Liver (tissue), 9 donors: Measurements from ENCODE around the gene DPEP2. TPM values are rescaled to one million over a fixed set of nuclear protein-coding genes. Genes with fewer than 3 reads are reported as not detected.

Experiments
- DNase-seq: peaks from one replicate; pipeline ENCODE4 v3.0.0-alpha.2; 2017; ENCODE audit warnings: low spot score
- H3K27ac ChIP-seq, 2 donors: one replicate each; pipeline ENCODE4 v1.7.0; 2013; ENCODE audit warnings: inconsistent platforms in 2 of 2, low read length in 2 of 2, control low read depth in 1 of 2, low read depth in 1 of 2, mild to moderate bottlenecking in 1 of 2
- H3K27me3 ChIP-seq, 4 donors: one replicate each; pipeline versions ENCODE4 v1.6.1 to v1.7.0; 2013; ENCODE audit warnings: low read length in 3 of 4, inconsistent platforms in 1 of 4, mild to moderate bottlenecking in 1 of 4, moderate library complexity in 1 of 4; ENCODE audit not compliant: control insufficient read depth in 4 of 4, insufficient read depth in 4 of 4
- H3K36me3 ChIP-seq, 4 donors: one replicate each; pipeline versions ENCODE4 v1.6.1 to v1.7.0; 2013; ENCODE audit warnings: low read length in 3 of 4, mild to moderate bottlenecking in 3 of 4, low read depth in 1 of 4, moderate library complexity in 1 of 4; ENCODE audit not compliant: control insufficient read depth in 4 of 4, insufficient read depth in 3 of 4
- H3K4me1 ChIP-seq, 4 donors: one replicate each; pipeline versions ENCODE4 v1.6.1 to v1.7.0; 2013; ENCODE audit warnings: low read length in 3 of 4, mild to moderate bottlenecking in 3 of 4, moderate library complexity in 1 of 4; ENCODE audit not compliant: control insufficient read depth in 4 of 4, insufficient read depth in 4 of 4
- H3K4me3 ChIP-seq, 3 donors: one replicate each; pipeline versions ENCODE4 v1.6.1 to v1.7.0; 2013; ENCODE audit warnings: low read length in 3 of 3, control low read depth in 1 of 3, low read depth in 1 of 3, mild to moderate bottlenecking in 1 of 3
- H3K9ac ChIP-seq, 2 donors: one replicate each; pipeline ENCODE4 v1.7.0; 2013; ENCODE audit warnings: low read length in 2 of 2, mild to moderate bottlenecking in 2 of 2, moderate library complexity in 2 of 2, control low read depth in 1 of 2, low read depth in 1 of 2
- H3K9me3 ChIP-seq, 4 donors: one replicate each; pipeline versions ENCODE4 v1.6.1 to v1.7.0; 2013; ENCODE audit warnings: low read length in 3 of 4; ENCODE audit not compliant: control insufficient read depth in 4 of 4
- EGR1 ChIP-seq, 2 donors: IDR thresholded peaks; 2 replicates each; pipeline ENCODE4 v1.6.1; 2016 to 2018; ENCODE audit warnings: antibody characterized with exemption in 2 of 2, low read depth in 2 of 2
- FOXA1 ChIP-seq: IDR thresholded peaks from 2 replicates; pipeline ENCODE4 v1.6.1; 2016; ENCODE audit warnings: antibody characterized with exemption
- FOXA2 ChIP-seq: IDR thresholded peaks from 2 replicates; pipeline ENCODE4 v1.6.1; 2016; ENCODE audit warnings: antibody characterized with exemption
- GABPA ChIP-seq, 2 donors: IDR thresholded peaks in 1 of 2; conservative IDR thresholded peaks in 1 of 2; 2 replicates each; pipeline ENCODE4 v1.6.1; 2016; ENCODE audit warnings: antibody characterized with exemption in 2 of 2, mild to moderate bottlenecking in 1 of 2, moderate library complexity in 1 of 2
- HNF4A ChIP-seq, 2 donors: conservative IDR thresholded peaks; 2 replicates each; pipeline ENCODE4 v1.6.1; 2016; ENCODE audit warnings: antibody characterized with exemption in 2 of 2, mild to moderate bottlenecking in 2 of 2
- HNF4G ChIP-seq: IDR thresholded peaks from 2 replicates; pipeline ENCODE4 v1.6.1; 2016; ENCODE audit warnings: antibody characterized with exemption
- JUND ChIP-seq, 2 donors: IDR thresholded peaks; 2 replicates each; pipeline ENCODE4 v1.6.1; 2016; ENCODE audit warnings: antibody characterized with exemption in 2 of 2
- NR2F2 ChIP-seq: IDR thresholded peaks from 2 replicates; pipeline ENCODE4 v1.6.1; 2016; ENCODE audit warnings: antibody characterized with exemption
- RAD21 ChIP-seq, 2 donors: IDR thresholded peaks; 2 replicates each; pipeline ENCODE4 v1.6.1; 2016; ENCODE audit warnings: antibody characterized with exemption in 2 of 2, mild to moderate bottlenecking in 2 of 2
- RXRA ChIP-seq, 2 donors: IDR thresholded peaks; 2 replicates each; pipeline ENCODE4 v1.6.1; 2017 to 2018; ENCODE audit warnings: antibody characterized with exemption in 2 of 2, mild to moderate bottlenecking in 1 of 2
- SP1 ChIP-seq: IDR thresholded peaks from 2 replicates; pipeline ENCODE4 v1.6.1; 2018; ENCODE audit warnings: antibody characterized with exemption, mild to moderate bottlenecking
- YY1 ChIP-seq: IDR thresholded peaks from 2 replicates; pipeline ENCODE4 v1.6.1; 2016; ENCODE audit warnings: antibody characterized with exemption, mild to moderate bottlenecking
- WGBS: extraction: QIAGEN DNeasy Blood & Tissue Kit; methylation state at CpG from one replicate; pipeline ENCODE4 v1.1.7; 2013; 5-methylcytosine and 5-hydroxymethylcytosine counted together
- polyA plus RNA-seq, 2 donors: library from polyadenylated mRNA; stranded (reverse) in 1 of 2; unstranded in 1 of 2; fragments of 200-250 nt in 1 of 2; fragments of >200 nt in 1 of 2; fragmentation: Nextera tagmentation in 1 of 2; extraction: Ambion mirVana in 1 of 2; gene quantifications; one replicate each; pipeline versions ENCODE4 v1.2.1 to v1.2.3, GENCODE V29; 2013 to 2015
- total RNA-seq, 2 donors: library from RNA; depleted of rRNA; stranded (reverse); fragments of >200 nt; gene quantifications; one replicate each; pipeline ENCODE4 v1.2.3, GENCODE V29; 2014
- TF ChIP-seq, protein P1 (sequence below): IDR thresholded peaks from 2 replicates; pipeline ENCODE4 v1.6.1; 2016; ENCODE audit warnings: antibody characterized with exemption
- TF ChIP-seq, protein P2 (sequence below): IDR thresholded peaks from 2 replicates; pipeline ENCODE4 v1.6.1; 2016; ENCODE audit warnings: antibody characterized with exemption
- TF ChIP-seq, protein P3 (sequence below): IDR thresholded peaks from 2 replicates; pipeline ENCODE4 v1.6.1; 2016; ENCODE audit warnings: antibody characterized with exemption
- TF ChIP-seq, protein P4 (sequence below): IDR thresholded peaks from 2 replicates; pipeline ENCODE4 v1.6.1; 2016; ENCODE audit warnings: antibody characterized with exemption, mild to moderate bottlenecking
- TF ChIP-seq, protein P5 (sequence below): fragments of 150-350 bp; IDR thresholded peaks from 2 replicates; pipeline ENCODE4 v1.5.1; 2017; ENCODE audit warnings: improper control_type of control experiment, low read depth, low read length; ENCODE audit not compliant: missing input control
- donor health status: healthy.
- donor health status: healthy.
- donor health status: healthy.
- donor health status: healthy.
- donor health status: healthy.

DPEP2 gene
- total and polyA plus RNA-seq, 4 donors, result 1.4 to 2.4 (median 1.9) TPM

DNA sequence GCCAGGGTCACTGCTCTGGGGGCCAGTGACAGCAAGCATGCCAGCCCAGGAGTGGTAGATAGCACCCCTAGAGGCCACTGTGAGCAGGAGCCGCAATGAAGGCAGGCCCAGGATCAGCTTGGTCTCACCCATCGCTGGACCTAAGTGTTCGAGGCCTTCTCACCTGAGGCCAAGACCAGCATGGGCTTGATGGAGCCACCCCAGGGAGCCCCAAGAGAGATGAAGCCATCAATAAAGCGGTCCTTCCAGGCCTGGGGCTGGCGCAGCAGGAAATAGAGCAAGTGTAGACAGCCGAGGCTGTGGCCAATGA lies 57.1 kb downstream of the DPEP2 start (continued):
- peak; percentile 49 to 72 for TF ChIP-seq RAD21 (IDR thresholded peaks at IDR 0.05)
- no peak for TF ChIP-seq GABPA (IDR thresholded peaks at IDR 0.05 in 1 of 2, conservative IDR thresholded peaks at IDR 0.05 in 1 of 2)

DNA sequence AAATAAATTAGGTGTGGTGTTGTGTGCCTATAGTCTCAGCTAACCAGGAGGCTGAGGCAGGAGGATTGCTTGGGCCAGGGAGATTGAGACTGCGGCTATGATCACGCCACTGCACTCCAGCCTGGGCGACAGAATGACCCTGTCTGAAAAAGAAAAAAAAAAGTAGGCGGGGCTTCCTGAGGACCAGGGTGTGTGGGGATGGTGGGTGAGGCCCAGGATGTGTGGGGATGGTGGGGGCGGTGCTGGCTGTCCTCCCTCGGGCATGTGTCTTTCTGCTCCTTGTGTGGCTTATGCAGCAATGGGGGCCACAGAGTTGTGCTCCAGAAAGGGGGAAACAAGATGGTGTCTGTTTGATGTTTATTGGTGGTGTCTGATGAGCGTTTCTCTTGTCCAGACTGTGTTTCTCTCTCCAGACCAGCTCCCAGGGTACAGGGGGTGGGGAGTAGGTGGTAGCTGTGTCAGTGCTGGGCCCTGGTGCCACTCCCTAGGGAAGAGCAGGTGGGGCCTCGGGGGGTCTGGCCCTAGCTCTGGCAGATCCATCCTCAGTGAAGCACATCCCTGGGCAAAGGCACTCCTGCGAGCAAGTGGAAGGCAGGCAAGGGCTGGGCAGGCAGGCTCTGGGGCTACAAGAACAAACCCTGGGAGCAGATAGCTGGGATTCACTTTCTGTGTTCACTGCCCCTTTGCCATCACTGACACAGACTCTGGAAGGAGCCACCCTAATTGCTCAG lies 57.6 kb downstream of the DPEP2 start:
- Histone ChIP-seq H3K9me3 (no peaks in the 10 kb centered on the region), H3K27me3 (no peaks in the 10 kb centered on the region), H3K36me3 (peaks cover 10 to 19% (median 13%) of the 10 kb centered on the region in 4 donors), H3K27ac (no peak overlapping the region), H3K4me3 (no peak overlapping the region), H3K4me1 (peaks cover 14 to 64% (median 44%) of the 10 kb centered on the region in 4 donors), H3K9ac (no peak overlapping the region)
- no peak for DNase-seq
- no peak for TF ChIP-seq JUND (IDR thresholded peaks at IDR 0.05)
- TF ChIP-seq, protein P1, sequence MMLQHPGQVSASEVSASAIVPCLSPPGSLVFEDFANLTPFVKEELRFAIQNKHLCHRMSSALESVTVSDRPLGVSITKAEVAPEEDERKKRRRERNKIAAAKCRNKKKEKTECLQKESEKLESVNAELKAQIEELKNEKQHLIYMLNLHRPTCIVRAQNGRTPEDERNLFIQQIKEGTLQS, result no peak
- no peak for TF ChIP-seq SP1
- no peak for TF ChIP-seq HNF4A (conservative IDR thresholded peaks at IDR 0.05)
- TF ChIP-seq FOXA2, result no peak
- whole genome bisulfite sequencing, result 82% methylated on average over 9 of the region's 9 CpGs

DNA sequence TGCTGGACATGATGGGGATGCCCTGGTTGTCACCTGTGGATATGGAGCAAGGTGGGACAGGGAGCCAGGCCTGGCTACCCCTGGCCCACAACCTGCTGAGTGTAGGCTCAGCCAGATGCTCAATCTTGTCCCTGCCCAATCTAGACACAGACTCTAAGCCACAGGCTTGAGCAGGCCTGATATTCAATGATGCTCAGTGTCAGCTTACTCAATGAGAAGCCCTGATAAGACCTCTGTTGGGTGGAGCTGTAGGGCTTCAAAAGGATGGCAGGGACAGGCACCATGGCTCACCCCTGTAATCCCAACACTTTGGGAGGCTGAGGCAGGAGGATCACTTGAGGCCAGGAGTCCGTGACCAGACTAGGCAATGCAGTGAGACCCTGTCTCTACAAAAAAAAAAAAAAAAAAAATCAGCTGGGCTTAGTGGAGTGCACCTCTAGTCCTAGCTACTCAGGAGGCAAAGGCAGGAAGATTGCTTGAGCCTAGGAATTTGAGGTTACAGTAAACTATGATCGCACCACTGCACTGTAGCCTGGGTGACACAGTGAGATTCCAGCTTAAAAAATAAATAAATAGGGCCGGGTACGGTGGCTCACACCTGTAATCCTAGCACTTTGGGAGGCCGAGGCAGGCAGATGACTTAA lies 58.7 kb downstream of the DPEP2 start:
- H3K27ac ChIP-seq, result no peak overlapping the region
- no peak overlapping the region for H3K9ac ChIP-seq
- no peak for TF ChIP-seq FOXA2
- TF ChIP-seq NR2F2, result no peak
- TF ChIP-seq HNF4G, result no peak
- no peak for TF ChIP-seq GABPA (IDR thresholded peaks at IDR 0.05 in 1 of 2, conservative IDR thresholded peaks at IDR 0.05 in 1 of 2)
- no peak for TF ChIP-seq EGR1 (IDR thresholded peaks at IDR 0.05; ENCODE audit: low read depth in 2 of 2)
- TF ChIP-seq RAD21 (IDR thresholded peaks at IDR 0.05), result no peak
- no peak for TF ChIP-seq FOXA1
- TF ChIP-seq RXRA (IDR thresholded peaks at IDR 0.05), result no peak
- TF ChIP-seq, protein P2, sequence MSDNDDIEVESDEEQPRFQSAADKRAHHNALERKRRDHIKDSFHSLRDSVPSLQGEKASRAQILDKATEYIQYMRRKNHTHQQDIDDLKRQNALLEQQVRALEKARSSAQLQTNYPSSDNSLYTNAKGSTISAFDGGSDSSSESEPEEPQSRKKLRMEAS, result no peak
- no peak for TF ChIP-seq JUND (IDR thresholded peaks at IDR 0.05)
- TF ChIP-seq, protein P1, result no peak
- TF ChIP-seq HNF4A (conservative IDR thresholded peaks at IDR 0.05), result no peak
- TF ChIP-seq YY1, result no peak
- TF ChIP-seq, protein P3, sequence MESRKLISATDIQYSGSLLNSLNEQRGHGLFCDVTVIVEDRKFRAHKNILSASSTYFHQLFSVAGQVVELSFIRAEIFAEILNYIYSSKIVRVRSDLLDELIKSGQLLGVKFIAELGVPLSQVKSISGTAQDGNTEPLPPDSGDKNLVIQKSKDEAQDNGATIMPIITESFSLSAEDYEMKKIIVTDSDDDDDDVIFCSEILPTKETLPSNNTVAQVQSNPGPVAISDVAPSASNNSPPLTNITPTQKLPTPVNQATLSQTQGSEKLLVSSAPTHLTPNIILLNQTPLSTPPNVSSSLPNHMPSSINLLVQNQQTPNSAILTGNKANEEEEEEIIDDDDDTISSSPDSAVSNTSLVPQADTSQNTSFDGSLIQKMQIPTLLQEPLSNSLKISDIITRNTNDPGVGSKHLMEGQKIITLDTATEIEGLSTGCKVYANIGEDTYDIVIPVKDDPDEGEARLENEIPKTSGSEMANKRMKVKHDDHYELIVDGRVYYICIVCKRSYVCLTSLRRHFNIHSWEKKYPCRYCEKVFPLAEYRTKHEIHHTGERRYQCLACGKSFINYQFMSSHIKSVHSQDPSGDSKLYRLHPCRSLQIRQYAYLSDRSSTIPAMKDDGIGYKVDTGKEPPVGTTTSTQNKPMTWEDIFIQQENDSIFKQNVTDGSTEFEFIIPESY, result no peak
- TF ChIP-seq, protein P4, sequence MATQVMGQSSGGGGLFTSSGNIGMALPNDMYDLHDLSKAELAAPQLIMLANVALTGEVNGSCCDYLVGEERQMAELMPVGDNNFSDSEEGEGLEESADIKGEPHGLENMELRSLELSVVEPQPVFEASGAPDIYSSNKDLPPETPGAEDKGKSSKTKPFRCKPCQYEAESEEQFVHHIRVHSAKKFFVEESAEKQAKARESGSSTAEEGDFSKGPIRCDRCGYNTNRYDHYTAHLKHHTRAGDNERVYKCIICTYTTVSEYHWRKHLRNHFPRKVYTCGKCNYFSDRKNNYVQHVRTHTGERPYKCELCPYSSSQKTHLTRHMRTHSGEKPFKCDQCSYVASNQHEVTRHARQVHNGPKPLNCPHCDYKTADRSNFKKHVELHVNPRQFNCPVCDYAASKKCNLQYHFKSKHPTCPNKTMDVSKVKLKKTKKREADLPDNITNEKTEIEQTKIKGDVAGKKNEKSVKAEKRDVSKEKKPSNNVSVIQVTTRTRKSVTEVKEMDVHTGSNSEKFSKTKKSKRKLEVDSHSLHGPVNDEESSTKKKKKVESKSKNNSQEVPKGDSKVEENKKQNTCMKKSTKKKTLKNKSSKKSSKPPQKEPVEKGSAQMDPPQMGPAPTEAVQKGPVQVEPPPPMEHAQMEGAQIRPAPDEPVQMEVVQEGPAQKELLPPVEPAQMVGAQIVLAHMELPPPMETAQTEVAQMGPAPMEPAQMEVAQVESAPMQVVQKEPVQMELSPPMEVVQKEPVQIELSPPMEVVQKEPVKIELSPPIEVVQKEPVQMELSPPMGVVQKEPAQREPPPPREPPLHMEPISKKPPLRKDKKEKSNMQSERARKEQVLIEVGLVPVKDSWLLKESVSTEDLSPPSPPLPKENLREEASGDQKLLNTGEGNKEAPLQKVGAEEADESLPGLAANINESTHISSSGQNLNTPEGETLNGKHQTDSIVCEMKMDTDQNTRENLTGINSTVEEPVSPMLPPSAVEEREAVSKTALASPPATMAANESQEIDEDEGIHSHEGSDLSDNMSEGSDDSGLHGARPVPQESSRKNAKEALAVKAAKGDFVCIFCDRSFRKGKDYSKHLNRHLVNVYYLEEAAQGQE, result no peak
- no peak for TF ChIP-seq SP1
- TF ChIP-seq, protein P5, sequence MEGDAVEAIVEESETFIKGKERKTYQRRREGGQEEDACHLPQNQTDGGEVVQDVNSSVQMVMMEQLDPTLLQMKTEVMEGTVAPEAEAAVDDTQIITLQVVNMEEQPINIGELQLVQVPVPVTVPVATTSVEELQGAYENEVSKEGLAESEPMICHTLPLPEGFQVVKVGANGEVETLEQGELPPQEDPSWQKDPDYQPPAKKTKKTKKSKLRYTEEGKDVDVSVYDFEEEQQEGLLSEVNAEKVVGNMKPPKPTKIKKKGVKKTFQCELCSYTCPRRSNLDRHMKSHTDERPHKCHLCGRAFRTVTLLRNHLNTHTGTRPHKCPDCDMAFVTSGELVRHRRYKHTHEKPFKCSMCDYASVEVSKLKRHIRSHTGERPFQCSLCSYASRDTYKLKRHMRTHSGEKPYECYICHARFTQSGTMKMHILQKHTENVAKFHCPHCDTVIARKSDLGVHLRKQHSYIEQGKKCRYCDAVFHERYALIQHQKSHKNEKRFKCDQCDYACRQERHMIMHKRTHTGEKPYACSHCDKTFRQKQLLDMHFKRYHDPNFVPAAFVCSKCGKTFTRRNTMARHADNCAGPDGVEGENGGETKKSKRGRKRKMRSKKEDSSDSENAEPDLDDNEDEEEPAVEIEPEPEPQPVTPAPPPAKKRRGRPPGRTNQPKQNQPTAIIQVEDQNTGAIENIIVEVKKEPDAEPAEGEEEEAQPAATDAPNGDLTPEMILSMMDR, result no peak
- no peaks in the 10 kb centered on the region for H3K9me3 ChIP-seq
- no peaks in the 10 kb centered on the region for H3K27me3 ChIP-seq
- 96% methylated on average over 5 of the region's 5 CpGs for WGBS
- DNase-seq, result no peak
- H3K36me3 ChIP-seq, result peaks cover 7 to 10% (median 9%) of the 10 kb centered on the region in 4 donors
- H3K4me3 ChIP-seq, result no peak overlapping the region
- peaks cover 14 to 64% (median 44%) of the 10 kb centered on the region in 4 donors for H3K4me1 ChIP-seq
